Measurements from ENCODE around the gene SERTAD2.

Gene SERTAD2

GRCh38 chr2:64652231-64653108 lies 1.2 kb downstream of the SERTAD2 start:
- Histone ChIP-seq H3K9me3 (ENCODE audit: insufficient read depth, low read depth, low read length) (no peaks in the 10 kb centered on the region), H3K36me3 (ENCODE audit: insufficient read depth, low read length) (no peaks in the 10 kb centered on the region), H3K4me1 (ENCODE audit: insufficient read depth, low read length, poor library complexity, severe bottlenecking) (peaks cover 67% of the 10 kb centered on the region), H3K9ac (ENCODE audit: low read depth, low read length, poor library complexity, severe bottlenecking) (peak overlapping the region; percentile 90), H3K4me2 (ENCODE audit: low read depth, low read length, poor library complexity, severe bottlenecking) (peak overlapping the region; percentile 92), H3F3A (ENCODE audit: low read depth) (peaks cover 17% of the 10 kb centered on the region; the same call in 1 of the 2 replicates), H3K4me3 (ENCODE audit: low read length, poor library complexity, severe bottlenecking) (peak overlapping the region; percentile 92), H2AFZ (ENCODE audit: low read length) (no peak overlapping the region), H3K27me3 (ENCODE audit: insufficient read depth, low read length, poor library complexity, severe bottlenecking) (no peaks in the 10 kb centered on the region), H4K20me1 (ENCODE audit: insufficient read depth, low read length, poor library complexity, severe bottlenecking) (peaks cover 57% of the 10 kb centered on the region), H3K79me2 (ENCODE audit: insufficient read depth, low read length) (peaks cover 70% of the 10 kb centered on the region), H3K9me2 (replicated peaks; ENCODE audit: low read depth, low read length) (no peaks in the 10 kb centered on the region)
- TF ChIP-seq EZH2phosphoT487 (IDR thresholded peaks at IDR 0.05; ENCODE audit: borderline replicate concordance): no peak
- no peak for TF ChIP-seq CTCF (conservative IDR thresholded peaks at IDR 0.05; ENCODE audit: low read length)

GRCh38 chr2:64651590-64651989 lies 2.1 kb downstream of the SERTAD2 start:
- no peaks in the 10 kb centered on the region for H3K27me3 ChIP-seq (ENCODE audit: insufficient read depth, low read length, poor library complexity, severe bottlenecking)
- H3K9ac ChIP-seq (ENCODE audit: low read depth, low read length, poor library complexity, severe bottlenecking): peak overlapping the region; percentile 90
- TF ChIP-seq CTCF (conservative IDR thresholded peaks at IDR 0.05; ENCODE audit: low read length) (no peak), EZH2phosphoT487 (IDR thresholded peaks at IDR 0.05; ENCODE audit: borderline replicate concordance) (no peak)
- H3K9me3 ChIP-seq (ENCODE audit: insufficient read depth, low read depth, low read length): no peaks in the 10 kb centered on the region
- H3K4me3 ChIP-seq (ENCODE audit: low read length, poor library complexity, severe bottlenecking): peak overlapping the region; percentile 92
- peaks cover 66% of the 10 kb centered on the region for H3K4me1 ChIP-seq (ENCODE audit: insufficient read depth, low read length, poor library complexity, severe bottlenecking)
- peaks cover 66% of the 10 kb centered on the region for H4K20me1 ChIP-seq (ENCODE audit: insufficient read depth, low read length, poor library complexity, severe bottlenecking)
- no peak overlapping the region for H2AFZ ChIP-seq (ENCODE audit: low read length)
- H3K79me2 ChIP-seq (ENCODE audit: insufficient read depth, low read length): peaks cover 73% of the 10 kb centered on the region
- H3K9me2 ChIP-seq (replicated peaks; ENCODE audit: low read depth, low read length): no peaks in the 10 kb centered on the region
- peak overlapping the region; percentile 92 for H3K4me2 ChIP-seq (ENCODE audit: low read depth, low read length, poor library complexity, severe bottlenecking)
- no peaks in the 10 kb centered on the region for H3K36me3 ChIP-seq (ENCODE audit: insufficient read depth, low read length)
- H3F3A ChIP-seq (ENCODE audit: low read depth): peaks cover 21% of the 10 kb centered on the region; the same call in 1 of the 2 replicates

- no peak overlapping the region for H2AFZ ChIP-seq (ENCODE audit: low read length)
- H3K36me3 ChIP-seq (ENCODE audit: insufficient read depth, low read length): no peaks in the 10 kb centered on the region
- peak overlapping the region; percentile 92 for H3K4me3 ChIP-seq (ENCODE audit: low read length, poor library complexity, severe bottlenecking)
- H3K27me3 ChIP-seq (ENCODE audit: insufficient read depth, low read length, poor library complexity, severe bottlenecking): no peaks in the 10 kb centered on the region
- no peak for TF ChIP-seq EZH2phosphoT487 (IDR thresholded peaks at IDR 0.05; ENCODE audit: borderline replicate concordance)
- TF ChIP-seq CTCF (conservative IDR thresholded peaks at IDR 0.05; ENCODE audit: low read length): no peak
- H3F3A ChIP-seq (ENCODE audit: low read depth): peaks cover 21% of the 10 kb centered on the region; the same call in 1 of the 2 replicates
- peak overlapping the region; percentile 90 for H3K9ac ChIP-seq (ENCODE audit: low read depth, low read length, poor library complexity, severe bottlenecking)
- H3K4me1 ChIP-seq (ENCODE audit: insufficient read depth, low read length, poor library complexity, severe bottlenecking): peaks cover 62% of the 10 kb centered on the region
- H3K9me3 ChIP-seq (ENCODE audit: insufficient read depth, low read depth, low read length): no peaks in the 10 kb centered on the region
- H3K79me2 ChIP-seq (ENCODE audit: insufficient read depth, low read length): peaks cover 81% of the 10 kb centered on the region
- peaks cover 73% of the 10 kb centered on the region for H4K20me1 ChIP-seq (ENCODE audit: insufficient read depth, low read length, poor library complexity, severe bottlenecking)
- peak overlapping the region; percentile 92 for H3K4me2 ChIP-seq (ENCODE audit: low read depth, low read length, poor library complexity, severe bottlenecking)
- H3K9me2 ChIP-seq (replicated peaks; ENCODE audit: low read depth, low read length): no peaks in the 10 kb centered on the region
Measured at GRCh38 chr2:64650722-64651338, 2.9 kb downstream of the SERTAD2 start.

Data from Loucy (cell line).